GM19025 (cell line): ENCODE measurements around the gene MGAT5B.

Experiments
- ATAC-seq: cut with Tn5 transposase; IDR thresholded peaks from one replicate; pipeline ENCODE4 v1.9.1; 2021; ENCODE audit warnings: mild to moderate bottlenecking, low read depth, moderate library complexity; ENCODE audit not compliant: unreplicated experiment

Gene MGAT5B

DNA sequence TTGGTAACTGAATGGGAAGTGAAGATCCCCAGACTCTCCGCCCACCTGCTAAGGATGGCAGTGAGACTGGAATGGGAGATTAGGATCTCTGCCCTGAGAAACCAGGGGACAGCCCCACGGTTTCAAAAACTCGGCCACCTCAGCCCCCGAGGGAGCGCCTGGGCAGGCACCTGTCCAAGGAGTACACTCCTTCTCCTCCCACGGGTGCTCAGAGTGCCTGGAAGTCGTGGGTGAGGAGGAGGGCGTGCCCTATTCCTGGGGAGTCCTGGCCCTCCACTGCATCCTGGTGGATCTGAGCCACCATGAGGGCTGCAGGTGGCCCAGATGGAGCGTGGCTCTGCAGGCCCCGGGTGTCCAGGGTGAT lies 78.5 kb downstream of the MGAT5B start:
- no peak for ATAC-seq

DNA sequence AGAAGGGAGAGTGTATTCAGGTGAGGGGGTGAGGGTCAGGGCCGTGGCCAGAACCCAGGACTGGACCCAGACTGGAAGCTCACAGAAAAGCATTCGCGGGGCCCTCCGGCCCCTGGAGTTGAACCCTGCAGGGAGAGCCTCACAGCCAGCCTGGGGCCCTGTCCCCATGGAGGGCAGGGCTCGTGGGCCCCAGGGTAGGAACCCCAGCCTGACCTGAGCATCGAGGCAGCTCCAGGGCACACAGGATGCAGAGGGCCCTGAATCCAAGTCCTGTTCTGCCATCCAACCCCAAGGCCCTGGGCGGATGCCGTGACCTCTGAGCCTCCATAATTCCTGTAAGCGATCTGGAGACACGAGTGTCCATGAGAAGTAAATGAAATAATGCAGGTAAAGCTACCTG lies 79.1 kb downstream of the MGAT5B start:
- ATAC-seq: no peak

DNA sequence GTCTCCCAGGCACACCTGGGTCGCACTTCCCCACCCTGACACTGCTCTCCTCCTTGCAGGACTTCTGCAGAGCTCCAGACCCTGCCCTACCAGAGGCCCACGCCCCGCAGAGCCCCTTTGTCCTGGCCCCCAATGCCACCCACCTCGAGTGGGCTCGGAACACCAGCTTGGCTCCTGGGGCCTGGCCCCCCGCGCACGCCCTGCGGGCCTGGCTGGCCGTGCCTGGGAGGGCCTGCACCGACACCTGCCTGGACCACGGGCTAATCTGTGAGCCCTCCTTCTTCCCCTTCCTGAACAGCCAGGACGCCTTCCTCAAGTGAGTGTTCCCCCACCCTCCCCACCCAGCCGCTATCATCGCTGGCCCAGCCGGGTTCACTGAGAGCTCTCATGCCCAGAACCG lies 79.6 kb downstream of the MGAT5B start:
- no peak for ATAC-seq

DNA sequence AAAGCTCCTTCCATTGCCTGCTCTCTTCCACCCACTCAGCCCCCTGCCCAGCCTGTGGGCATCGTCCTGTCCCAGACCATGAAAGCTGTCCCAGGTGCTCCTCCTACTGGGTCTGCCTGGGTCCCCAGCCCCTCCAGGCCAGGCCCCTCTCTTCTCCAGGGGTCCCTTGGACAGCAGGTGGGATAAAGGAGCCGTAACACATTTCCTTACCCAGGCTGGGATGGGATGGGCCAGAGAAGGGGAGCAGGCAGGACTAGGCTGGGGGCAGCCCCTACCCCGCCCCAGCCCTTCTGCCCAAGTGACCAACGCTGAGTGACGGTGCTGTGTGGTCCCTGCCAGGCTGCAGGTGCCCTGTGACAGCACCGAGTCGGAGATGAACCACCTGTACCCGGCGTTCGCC lies 80.1 kb downstream of the MGAT5B start:
- no peak for ATAC-seq

DNA sequence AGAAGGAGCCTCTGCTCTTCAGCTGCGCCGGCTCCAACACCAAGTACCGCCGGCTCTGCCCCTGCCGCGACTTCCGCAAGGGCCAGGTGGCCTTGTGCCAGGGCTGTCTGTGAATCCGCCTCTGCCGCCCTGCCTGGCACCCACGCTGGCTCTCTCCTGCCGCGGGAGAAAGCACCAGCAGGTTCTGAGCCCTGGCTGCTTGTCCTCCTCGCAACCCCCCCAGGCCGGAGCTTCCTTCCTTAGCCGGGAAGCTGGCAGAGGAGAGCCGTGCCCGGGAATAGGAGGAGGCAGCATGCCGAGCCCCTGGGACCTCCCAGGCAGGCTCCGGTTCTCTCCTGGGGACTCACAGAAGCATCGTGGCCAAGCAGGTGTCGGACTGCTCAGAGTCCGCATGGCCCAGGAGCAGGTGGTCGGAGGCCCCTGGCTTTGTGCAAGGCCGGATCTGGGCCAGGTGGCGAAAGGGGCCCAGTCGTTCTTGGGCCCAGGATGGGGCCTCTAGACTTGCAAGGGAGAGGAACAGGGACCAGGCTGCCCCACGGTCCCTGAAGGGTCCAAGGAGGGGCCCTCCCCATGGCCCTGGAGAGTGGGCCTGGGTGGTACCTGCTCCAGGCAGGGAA lies 80.6 kb downstream of the MGAT5B start:
- ATAC-seq: no peak

DNA sequence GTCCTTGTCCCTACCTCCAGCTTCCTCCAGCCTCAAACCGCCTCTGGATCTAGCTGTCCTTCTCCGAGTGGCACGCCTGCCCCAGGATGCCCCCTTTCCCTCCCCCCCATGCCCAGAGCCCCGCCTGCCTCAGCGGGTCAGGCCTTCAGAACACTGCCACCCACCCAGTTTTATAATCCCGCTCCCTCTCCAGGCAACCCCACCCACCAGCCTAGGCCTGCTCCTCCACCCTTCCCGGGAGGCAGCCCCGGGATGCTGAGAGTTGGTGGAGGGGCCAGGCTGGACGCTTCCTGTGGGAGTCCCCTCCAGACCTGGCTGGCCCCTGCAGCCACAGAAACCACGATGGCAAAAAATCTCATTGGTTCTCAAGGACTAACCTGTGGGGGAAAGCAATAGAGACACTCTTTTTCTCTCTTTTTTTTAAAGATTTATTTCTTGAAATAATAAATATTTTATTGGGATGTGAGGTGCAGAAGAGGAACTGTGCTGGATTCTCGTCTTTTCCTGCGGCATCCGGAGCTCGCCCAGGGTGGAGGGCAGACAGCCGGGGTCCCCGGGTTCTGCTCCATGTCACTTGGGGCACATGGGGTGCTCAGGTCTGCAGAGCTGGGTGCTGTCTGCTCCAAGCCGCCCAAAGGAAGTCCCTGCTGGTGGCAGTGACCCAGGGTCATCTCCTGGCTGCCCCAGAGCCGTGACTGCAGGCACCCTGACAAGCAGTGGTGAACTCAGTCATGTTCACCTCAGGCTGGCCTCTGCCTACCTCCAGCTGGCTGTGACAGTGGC lies 81.9 kb downstream of the MGAT5B start:
- ATAC-seq: no peak

DNA sequence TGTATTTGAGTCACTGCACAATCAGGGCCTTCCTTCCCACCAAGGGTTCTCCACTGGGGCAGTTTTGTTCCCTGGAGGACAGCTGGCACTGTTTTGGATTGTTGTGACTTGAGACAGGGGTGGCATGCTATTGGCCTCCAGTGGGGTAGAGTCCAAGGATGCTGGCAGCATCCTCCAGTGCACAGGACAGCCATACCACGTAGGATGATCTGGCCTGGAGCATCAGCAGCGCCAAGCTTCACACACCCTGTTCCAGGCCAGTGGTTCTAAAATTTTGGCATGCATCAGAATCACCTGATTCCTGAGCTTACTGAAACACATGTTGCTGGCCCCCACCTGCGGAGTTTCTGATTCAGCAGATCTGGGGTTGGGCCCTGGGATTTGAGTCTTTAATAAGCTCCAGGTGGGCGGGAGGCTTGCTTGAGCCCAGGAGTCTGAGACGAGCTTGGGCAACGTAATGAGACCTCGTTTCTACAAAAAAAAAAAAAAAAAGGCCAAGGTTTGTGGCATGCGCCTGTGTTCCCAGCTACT lies 83.2 kb downstream of the MGAT5B start:
- ATAC-seq: no peak

DNA sequence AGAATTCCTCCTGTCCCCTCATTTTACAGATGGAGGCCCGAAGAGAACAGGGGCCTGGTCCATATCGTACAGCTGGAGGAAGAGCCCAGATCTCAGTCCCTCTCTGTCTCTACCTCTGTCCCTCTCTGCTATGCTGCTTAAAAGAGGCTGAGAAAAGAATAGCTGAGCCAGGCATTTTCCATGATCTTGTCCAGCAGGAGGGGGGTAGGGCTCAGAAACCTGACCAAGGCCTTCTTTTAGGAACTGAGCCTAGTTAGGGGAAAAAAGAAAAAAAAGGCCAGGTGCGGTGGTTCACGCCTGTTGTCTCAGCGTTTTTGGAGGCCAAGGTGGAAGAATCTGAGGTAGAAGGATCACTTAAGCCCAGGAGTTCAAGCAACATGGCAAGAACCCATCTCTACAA lies 84.2 kb downstream of the MGAT5B start:
- ATAC-seq: no peak

DNA sequence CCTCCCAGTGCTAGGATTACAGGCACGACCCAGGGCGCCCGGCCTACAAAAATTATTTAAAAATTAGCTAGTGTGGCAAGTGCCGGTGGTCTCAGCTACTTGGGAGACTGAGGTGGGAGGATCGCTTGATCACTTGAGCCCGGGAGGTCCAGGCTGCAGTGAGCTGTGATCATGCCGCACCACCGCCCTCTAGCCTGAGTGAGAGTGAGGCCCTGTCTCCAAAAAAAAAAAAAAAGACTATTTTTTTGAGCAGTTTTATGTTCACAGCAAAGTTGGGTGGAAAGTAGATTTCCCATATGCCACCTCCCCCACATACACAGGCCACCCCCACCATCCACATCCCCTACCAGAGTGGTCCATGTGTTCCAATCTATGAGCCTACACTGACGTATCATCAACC lies 84.9 kb downstream of the MGAT5B start:
- no peak for ATAC-seq

DNA sequence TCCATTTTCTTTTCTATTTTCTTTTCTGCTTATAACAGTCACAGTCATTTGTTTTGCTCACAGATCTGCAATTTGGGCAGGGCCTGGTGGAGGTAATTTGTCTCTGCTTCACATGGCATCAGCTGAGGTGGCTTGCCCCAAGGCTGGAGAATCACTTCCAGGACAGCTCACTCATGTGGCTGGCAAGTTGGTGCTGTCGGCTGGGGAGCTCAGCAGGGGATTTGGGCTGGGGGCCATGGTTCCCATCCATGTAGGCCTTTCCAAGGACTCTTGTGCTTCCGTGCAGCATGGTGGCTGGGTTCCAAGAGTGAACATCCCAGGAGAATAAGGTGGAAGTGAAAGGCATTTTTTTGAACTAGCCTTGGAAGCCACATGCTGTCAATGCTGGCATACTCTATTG lies 85.7 kb downstream of the MGAT5B start:
- no peak for ATAC-seq

DNA sequence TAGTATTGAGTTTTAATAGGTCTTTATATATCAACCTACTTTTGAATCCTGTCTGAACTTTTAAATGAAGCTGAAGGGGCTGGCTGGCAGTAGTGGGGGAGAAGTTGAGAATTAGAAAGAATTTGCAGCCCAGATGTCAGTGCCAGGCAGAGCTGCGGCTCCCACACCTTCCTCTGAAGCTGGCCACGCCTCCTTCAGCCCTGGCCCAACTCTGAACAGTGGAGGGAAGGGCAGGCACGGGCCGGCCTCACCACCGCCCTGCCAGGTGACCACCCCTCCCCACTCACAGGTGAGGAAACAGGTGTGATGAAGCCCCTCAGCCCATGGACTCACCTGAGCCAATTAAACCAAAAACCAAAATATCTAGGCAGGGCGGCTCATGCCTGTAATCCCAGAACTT lies 87.0 kb downstream of the MGAT5B start:
- ATAC-seq: no peak

DNA sequence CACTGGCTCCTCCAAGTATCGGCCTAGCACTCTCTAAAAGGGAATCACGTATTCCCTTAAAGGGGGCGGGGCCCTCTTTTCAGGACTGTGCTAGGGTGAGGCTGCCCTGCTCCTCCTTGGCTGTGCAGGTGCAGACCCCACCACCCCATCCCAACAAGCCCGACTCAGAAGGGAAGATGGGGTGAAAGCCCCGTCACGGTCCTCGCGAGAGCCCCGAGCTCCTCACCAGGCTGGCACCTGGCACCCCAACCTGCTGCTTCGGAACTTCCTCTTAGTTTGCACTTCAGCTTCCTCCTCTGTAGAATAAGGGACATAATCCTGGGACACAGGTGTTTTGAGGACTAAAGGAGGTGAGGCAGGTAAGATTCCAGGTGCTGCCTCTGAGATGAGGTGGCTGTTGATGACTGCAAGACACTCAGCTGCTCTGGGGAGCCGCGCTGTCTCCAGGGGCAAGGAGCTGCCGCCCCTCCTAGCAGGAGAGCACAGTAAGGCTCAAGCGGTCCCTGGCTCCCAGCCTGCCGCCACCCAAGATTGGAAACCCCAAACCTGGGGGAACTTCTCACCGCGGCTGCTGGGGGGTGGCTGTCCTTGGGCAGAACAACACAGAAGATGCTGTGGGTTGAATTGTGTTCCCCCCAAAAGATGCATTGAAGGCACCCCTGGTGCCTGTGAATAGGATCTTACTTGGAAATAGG lies 88.8 kb downstream of the MGAT5B start:
- ATAC-seq: no peak

DNA sequence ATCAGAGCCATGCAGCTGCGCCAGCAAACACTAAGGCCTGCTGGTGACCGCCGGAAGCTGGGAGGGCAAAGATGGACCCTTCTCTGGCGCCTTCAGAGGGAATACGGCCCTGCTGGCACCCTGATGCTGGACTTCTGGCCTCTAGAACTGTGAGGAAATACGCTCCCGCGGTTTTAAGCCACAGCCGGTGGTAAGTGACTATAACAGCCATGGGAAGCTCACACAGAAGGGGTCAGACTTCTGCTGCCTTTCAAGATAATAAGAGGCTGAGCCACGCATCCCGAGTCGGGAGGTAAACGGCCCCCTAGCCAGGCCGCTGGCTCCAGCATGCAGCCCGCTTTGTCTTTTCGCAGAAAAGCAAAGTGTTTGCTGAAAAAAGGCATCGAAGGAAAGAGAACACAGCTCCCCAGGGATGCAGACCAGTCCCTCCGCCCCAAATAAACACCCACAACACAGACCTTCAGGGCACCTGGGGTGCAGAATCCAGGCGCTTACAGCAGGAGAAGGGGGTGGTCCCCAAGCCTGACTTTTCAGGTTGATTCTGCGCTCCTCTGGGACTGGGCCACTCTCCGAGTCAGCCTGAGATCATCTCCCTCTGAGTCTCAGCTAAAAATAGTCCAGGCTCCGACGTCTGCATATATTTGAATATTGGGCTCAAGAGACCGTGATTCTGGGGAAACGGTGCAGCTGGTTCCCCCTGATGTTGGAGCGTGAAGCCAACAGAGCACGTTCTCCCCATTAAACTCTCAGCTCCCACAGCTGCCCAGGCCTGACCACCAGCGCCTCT lies 89.7 kb downstream of the MGAT5B start:
- no peak for ATAC-seq

DNA sequence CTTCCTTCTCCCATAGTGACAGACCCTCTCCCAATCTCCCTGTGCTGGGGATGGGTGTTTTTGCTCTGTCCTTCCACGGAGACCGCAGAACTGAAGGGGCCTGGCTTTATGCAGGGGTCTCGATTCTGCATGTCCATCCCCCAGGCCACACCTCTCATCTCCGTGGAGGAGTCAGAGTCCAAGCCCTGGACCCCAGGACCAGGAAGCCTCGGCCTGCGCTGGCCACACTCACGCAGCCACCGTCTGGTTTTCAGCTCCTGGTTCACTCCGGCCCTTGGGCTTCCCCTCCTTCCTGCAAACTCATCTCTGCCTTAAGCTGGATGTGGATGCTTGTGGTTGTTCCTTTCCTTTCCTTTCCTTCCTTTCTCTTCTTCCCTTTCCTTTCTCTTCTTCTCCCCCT lies 90.8 kb downstream of the MGAT5B start:
- no peak for ATAC-seq

DNA sequence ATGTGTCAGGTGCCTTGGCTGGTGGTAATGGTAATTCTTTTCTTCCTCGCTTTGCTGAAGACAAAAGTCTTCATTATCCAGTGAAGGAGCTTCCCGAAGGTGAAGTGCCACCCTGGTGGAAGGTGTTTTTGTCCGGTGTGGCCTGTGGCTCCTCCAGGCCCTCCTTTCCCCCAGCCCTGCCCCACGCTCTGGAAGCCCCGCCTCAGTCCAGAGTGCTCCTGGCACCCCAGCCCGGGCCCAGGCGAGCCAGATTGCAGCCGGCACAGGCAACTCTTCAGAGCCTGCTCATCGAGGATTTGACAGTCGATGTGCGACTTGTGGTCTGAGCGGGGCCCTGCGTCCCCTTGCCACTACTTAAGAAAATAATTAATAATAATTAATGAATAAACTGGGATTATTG lies 93.7 kb downstream of the MGAT5B start:
- ATAC-seq: no peak

DNA sequence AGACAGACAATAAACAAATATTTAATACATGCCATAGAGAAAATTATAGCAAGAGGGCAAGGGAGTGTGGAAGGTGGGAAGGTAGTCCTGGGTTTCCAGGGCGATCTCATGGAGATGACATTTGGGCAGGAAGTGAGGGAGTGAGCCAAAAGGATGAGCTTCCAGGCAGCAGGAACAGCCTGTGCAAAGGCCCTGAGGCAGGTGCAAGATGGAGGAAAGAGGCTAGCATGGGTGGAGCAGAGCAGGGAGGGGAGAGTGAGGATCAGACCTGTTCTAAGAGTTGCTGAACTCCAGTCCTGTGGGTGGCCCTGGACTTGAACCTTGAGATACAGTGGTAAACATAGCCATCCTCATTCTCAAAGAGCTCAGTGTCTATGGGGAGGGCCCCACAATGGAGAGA lies 94.7 kb downstream of the MGAT5B start:
- no peak for ATAC-seq

DNA sequence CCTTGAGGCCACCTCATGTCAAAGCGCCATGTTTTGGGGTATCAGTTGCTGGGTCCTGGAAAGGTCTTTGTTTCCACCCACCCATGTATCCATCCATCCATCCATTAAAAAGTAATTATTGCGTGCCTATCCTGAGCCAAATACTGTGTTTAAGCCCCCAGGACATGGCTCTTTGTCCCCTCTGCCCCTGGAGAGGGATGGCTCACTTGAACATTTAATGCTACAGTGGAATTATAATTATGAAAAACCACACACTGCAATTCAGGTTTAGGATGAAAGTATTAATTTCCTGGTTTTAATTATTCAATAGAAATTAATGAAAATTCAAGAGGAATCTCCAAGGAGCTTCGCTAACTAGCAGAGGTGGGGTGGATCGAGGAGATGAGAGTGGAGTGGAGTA lies 97.8 kb downstream of the MGAT5B start:
- no peak for ATAC-seq

DNA sequence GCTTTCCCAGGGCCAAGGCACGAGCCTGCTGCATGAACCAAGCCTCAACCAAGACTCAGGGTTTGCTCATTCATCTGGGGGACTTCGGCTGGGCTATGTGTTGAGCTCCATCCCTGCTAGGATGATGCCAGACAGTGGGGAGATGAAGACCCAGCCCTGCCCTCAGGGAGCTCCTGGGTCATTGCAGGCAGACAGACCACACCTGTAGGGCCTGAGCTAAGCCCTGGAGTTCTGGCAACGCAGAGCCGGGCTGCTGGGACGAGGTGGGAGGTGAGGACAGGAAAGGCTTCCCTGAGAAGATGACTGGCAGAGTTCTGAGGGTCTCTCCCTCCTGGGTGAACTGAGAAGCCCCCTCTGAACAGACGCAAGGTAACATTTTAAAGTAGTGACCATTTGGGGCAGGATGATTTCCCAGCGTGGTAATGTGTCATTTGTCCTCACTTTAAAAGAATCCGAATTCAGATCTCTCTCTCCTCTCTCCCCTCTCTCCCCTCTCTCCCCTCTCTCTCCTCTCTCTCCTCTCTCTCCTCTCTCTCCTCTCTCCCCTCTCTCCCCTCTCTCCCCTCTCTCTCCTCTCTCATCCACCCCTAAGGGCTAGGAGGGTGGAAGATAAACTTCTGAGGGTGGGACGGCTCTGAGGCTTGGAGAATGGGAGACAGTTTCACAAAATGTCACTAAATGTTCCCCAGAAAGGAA lies 98.4 kb downstream of the MGAT5B start:
- ATAC-seq: no peak

DNA sequence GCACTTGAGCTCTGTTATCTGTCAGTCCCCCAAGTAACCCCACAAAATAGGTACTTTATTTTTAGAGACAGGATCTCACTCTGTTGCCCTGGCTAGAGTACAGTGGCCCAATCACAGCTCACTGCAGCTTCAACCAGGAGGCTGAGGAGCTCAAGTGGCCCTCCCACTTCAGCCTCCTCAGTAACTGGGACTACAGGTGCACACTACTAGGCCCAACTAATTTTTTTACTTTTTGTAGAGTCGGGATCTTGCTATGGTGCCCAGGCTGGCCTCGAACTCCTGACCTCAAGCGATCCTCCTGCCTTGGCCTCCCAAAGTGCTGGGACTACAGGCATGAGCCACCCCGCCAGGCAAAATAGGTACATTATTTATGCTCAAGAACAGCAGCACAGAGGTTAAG lies 99.6 kb downstream of the MGAT5B start:
- no peak for ATAC-seq
